OCI-LY1 (cell line): ENCODE measurements around the gene LRRC3C.

ENCODE experiments used
- H2AFZ ChIP-seq: fragments of 200-600 bp; sonication (generic), shearing (Covaris generic); 2 replicates; pipeline ENCODE4 v1.6.0; 2014; ENCODE audit warnings: antibody characterized with exemption, mild to moderate bottlenecking, low read length
- H3F3A ChIP-seq: fragments of 200-600 bp; sonication (generic), shearing (Covaris generic); 2 replicates; pipeline ENCODE4 v1.6.0; 2014; ENCODE audit warnings: mild to moderate bottlenecking, antibody characterized with exemption, low read length, moderate library complexity; ENCODE audit not compliant: insufficient read depth
- H3K27ac ChIP-seq: fragments of 200-600 bp; sonication (generic); 2 replicates; pipeline ENCODE4 v1.5.1; 2014; ENCODE audit warnings: low read length, mixed run types, mild to moderate bottlenecking, low read depth; ENCODE audit not compliant: poor library complexity, severe bottlenecking
- H3K27me3 ChIP-seq: fragments of 200-600 bp; sonication (generic); 2 replicates; pipeline ENCODE4 v1.6.0; 2014; ENCODE audit warnings: antibody characterized with exemption, mild to moderate bottlenecking, low read length, moderate library complexity; ENCODE audit not compliant: insufficient read depth
- H3K36me3 ChIP-seq: fragments of 200-600 bp; sonication (generic); 2 replicates; pipeline ENCODE4 v1.6.1; 2014; ENCODE audit warnings: mild to moderate bottlenecking, antibody characterized with exemption, low read length, moderate library complexity, mixed read lengths; ENCODE audit not compliant: insufficient read depth
- H3K4me1 ChIP-seq: fragments of 200-600 bp; sonication (generic); 2 replicates; pipeline ENCODE4 v1.5.1; 2014; ENCODE audit warnings: mild to moderate bottlenecking, low read length, moderate library complexity; ENCODE audit not compliant: insufficient read depth, severe bottlenecking
- H3K4me2 ChIP-seq: fragments of 200-600 bp; sonication (generic), shearing (Covaris generic); 2 replicates; pipeline ENCODE4 v1.6.1; 2014; ENCODE audit warnings: low read length
- H3K4me3 ChIP-seq: fragments of 200-600 bp; sonication (generic); 2 replicates; pipeline ENCODE4 v1.5.1; 2014; ENCODE audit warnings: low read length, low read depth, mild to moderate bottlenecking, mixed read lengths; ENCODE audit not compliant: poor library complexity, severe bottlenecking
- H3K79me2 ChIP-seq: fragments of 200-600 bp; shearing (Covaris generic); 2 replicates; pipeline ENCODE4 v1.6.1; 2016; ENCODE audit warnings: mixed run types, low read length, mixed read lengths; ENCODE audit not compliant: insufficient read depth
- H3K9ac ChIP-seq: fragments of 200-600 bp; sonication (generic), shearing (Covaris generic); 2 replicates; pipeline ENCODE4 v1.6.1; 2014; ENCODE audit warnings: mild to moderate bottlenecking, low read length, mixed read lengths
- H3K9me2 ChIP-seq: fragments of 200-600 bp; sonication (generic), shearing (Covaris generic); 2 replicates; pipeline ENCODE4 v1.6.1; 2014; ENCODE audit warnings: low read depth, mild to moderate bottlenecking, low read length, mixed read lengths
- H3K9me3 ChIP-seq: fragments of 200-600 bp; shearing (Covaris generic); 2 replicates; pipeline ENCODE4 v1.6.1; 2014; ENCODE audit warnings: low read length, mixed read lengths
- H4K20me1 ChIP-seq: fragments of 200-600 bp; sonication (generic), shearing (Covaris generic); 2 replicates; pipeline ENCODE4 v1.6.0; 2016; ENCODE audit warnings: mild to moderate bottlenecking, low read length; ENCODE audit not compliant: insufficient read depth
- CTCF ChIP-seq: fragments of 200-600 bp; sonication (generic), shearing (Covaris generic); IDR thresholded peaks from 2 replicates; pipeline ENCODE4 v1.5.1; 2017; ENCODE audit warnings: mild to moderate bottlenecking, antibody characterized with exemption, low read length, moderate library complexity, mixed read lengths
- EZH2 ChIP-seq: fragments of 200-600 bp; sonication (generic), shearing (Covaris generic); IDR thresholded peaks from 2 replicates; pipeline ENCODE4 v1.8.0; 2017; ENCODE audit warnings: borderline replicate concordance, mixed run types, mild to moderate bottlenecking, antibody characterized with exemption, low read length, moderate library complexity, mixed read lengths

The LRRC3C gene

DNA sequence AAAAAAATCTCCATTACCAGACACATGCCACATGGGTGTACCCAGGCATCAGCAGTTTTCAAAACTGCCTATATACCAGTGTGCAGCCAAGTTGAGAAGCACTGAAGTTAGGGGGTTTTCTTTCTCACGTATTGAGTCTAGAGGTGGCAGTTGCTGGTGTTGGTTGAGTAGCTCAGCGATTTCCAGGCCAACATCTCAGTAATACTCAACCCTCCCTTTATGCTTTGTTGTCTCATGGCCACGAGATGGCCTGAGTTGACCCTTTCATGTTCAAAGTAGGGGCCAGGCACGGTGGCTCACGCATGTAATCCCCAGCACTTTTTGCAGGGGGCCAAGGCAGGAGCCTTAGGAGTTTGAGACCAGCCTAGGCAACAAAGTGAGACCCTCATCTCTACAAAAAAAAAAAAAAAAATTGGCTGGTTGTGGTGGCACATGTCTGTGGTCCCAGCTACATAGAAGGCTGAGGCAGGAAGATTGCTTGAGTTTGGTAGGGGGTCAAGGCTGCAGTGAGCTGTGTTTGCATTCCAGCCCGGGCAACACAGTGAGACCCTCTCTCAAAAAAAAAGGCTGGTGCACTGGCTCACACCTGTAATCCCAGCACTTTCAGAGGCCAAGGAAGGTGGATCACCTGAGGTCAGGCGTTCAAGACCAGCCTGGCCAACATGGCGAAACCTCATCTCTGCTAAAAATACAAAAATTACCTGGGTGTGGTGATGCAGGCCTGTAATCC, 10.8 kb downstream of the LRRC3C start:
- H3K9me2 ChIP-seq: no peaks in the 10 kb centered on the region
- peaks cover 40% of the 10 kb centered on the region for H3K4me1 ChIP-seq
- no peaks in the 10 kb centered on the region for H3K9me3 ChIP-seq
- no peak overlapping the region for H3K4me2 ChIP-seq
- H3K4me3 ChIP-seq: no peak overlapping the region
- H3K79me2 ChIP-seq: no peaks in the 10 kb centered on the region
- no peak overlapping the region for H3K9ac ChIP-seq
- H3K27ac ChIP-seq: peak overlapping the region; percentile 59
- no peaks in the 10 kb centered on the region for H3F3A ChIP-seq
- peak; percentile 26; the same call in 1 of the 2 replicates for TF ChIP-seq CTCF
- TF ChIP-seq EZH2: no peak
- H4K20me1 ChIP-seq: no peaks in the 10 kb centered on the region
- no peak overlapping the region for H2AFZ ChIP-seq
- H3K36me3 ChIP-seq: no peaks in the 10 kb centered on the region
- H3K27me3 ChIP-seq: no peaks in the 10 kb centered on the region

- H3K4me1 ChIP-seq: peaks cover 35% of the 10 kb centered on the region
- 0 out of 2 replicates have a peak overlapping the region, but pooled peaks have one; percentile 13 for H3K4me2 ChIP-seq
- H3K9me3 ChIP-seq: no peaks in the 10 kb centered on the region
- TF ChIP-seq EZH2 (no peak), CTCF (no peak)
- no peaks in the 10 kb centered on the region for H3K9me2 ChIP-seq
- H3K36me3 ChIP-seq: no peaks in the 10 kb centered on the region
- no peaks in the 10 kb centered on the region for H4K20me1 ChIP-seq
- peak overlapping the region; percentile 11 for H3K27ac ChIP-seq
- H3K79me2 ChIP-seq: no peaks in the 10 kb centered on the region
- no peak overlapping the region for H3K9ac ChIP-seq
- no peak overlapping the region for H3K4me3 ChIP-seq
- H2AFZ ChIP-seq: no peak overlapping the region
- no peaks in the 10 kb centered on the region for H3F3A ChIP-seq
- H3K27me3 ChIP-seq: no peaks in the 10 kb centered on the region
These were observed 11.6 kb downstream of the LRRC3C start for GRCh38 chr17:39939106-39939505.

GRCh38 chr17:39939588-39940419, 12.3 kb downstream of the LRRC3C start:
- Histone ChIP-seq H3F3A (no peaks in the 10 kb centered on the region), H3K79me2 (no peaks in the 10 kb centered on the region), H3K27ac (peak overlapping the region; percentile 19), H2AFZ (no peak overlapping the region), H3K27me3 (no peaks in the 10 kb centered on the region), H3K9ac (no peak overlapping the region; the same call in 1 of the 2 replicates), H3K4me3 (no peak overlapping the region), H3K9me2 (no peaks in the 10 kb centered on the region), H3K4me1 (peaks cover 30% of the 10 kb centered on the region), H3K9me3 (no peaks in the 10 kb centered on the region), H3K4me2 (peak overlapping the region; percentile 13; the same call in 1 of the 2 replicates), H4K20me1 (no peaks in the 10 kb centered on the region), H3K36me3 (no peaks in the 10 kb centered on the region)
- no peak for TF ChIP-seq EZH2
- TF ChIP-seq CTCF: peak; percentile 67
